A673 (cell line): ENCODE measurements around the gene GPLD1. TPM values are rescaled to one million over a fixed set of nuclear protein-coding genes. Genes with fewer than 3 reads are reported as not detected.

Source experiments
- BruUV-seq: library from RNA; stranded (reverse); fragments of 400-500 nt; replicated peaks from 2 replicates; lab custom pipeline; 2021; lab: Mats Ljungman, UMichigan
- CTCF ChIA-PET: fragments of 300-600 bp; sonication (Branson Sonifier 250); formaldehyde crosslinking; loops from one replicate; lab custom pipeline; 2022; ENCODE audit warnings: antibody characterized with exemption; lab: Charles Lee
- POLR2A ChIA-PET: fragments of 300-600 bp; sonication (Branson Sonifier 250); formaldehyde crosslinking; loops from one replicate; lab custom pipeline; 2022; ENCODE audit warnings: antibody characterized with exemption; ENCODE audit not compliant: low non-redundant PET; lab: Charles Lee
- DNase-seq: peaks from one replicate; pipeline ENCODE4 v3.0.0-alpha.2; 2015; ENCODE audit warnings: low spot score
- H3K27ac ChIP-seq: fragments of 200-600 bp; sonication (generic); 2 replicates; pipeline ENCODE4 v1.5.1; 2016; ENCODE audit warnings: mixed run types, low read depth, mild to moderate bottlenecking, mixed read lengths, antibody characterized with exemption, low read length; ENCODE audit not compliant: poor library complexity, severe bottlenecking
- H3K27me3 ChIP-seq: fragments of 200-600 bp; sonication (generic); replicated peaks from 2 replicates; pipeline ENCODE4 v1.6.1; 2017; ENCODE audit warnings: mixed run types, low read depth, mild to moderate bottlenecking, mixed read lengths, antibody characterized with exemption, low read length; ENCODE audit not compliant: insufficient read depth, poor library complexity
- H3K36me3 ChIP-seq: fragments of 200-600 bp; sonication (generic); 2 replicates; pipeline ENCODE4 v1.6.1; 2016; ENCODE audit warnings: mixed run types, mild to moderate bottlenecking, mixed read lengths, antibody characterized with exemption, low read length; ENCODE audit not compliant: insufficient read depth, poor library complexity, severe bottlenecking
- H3K4me1 ChIP-seq: fragments of 200-600 bp; sonication (generic); 2 replicates; pipeline ENCODE4 v1.6.1; 2017; ENCODE audit warnings: mixed run types, mild to moderate bottlenecking, mixed read lengths, antibody characterized with exemption, low read length; ENCODE audit not compliant: insufficient read depth, poor library complexity, severe bottlenecking
- H3K4me3 ChIP-seq: fragments of 200-600 bp; sonication (generic); 2 replicates; pipeline ENCODE4 v1.5.1; 2016; ENCODE audit warnings: low read depth, mixed run types, mild to moderate bottlenecking, mixed read lengths, low read length; ENCODE audit not compliant: poor library complexity, severe bottlenecking
- H3K9me3 ChIP-seq: fragments of 200-600 bp; sonication (generic); 2 replicates; pipeline ENCODE4 v1.6.1; 2016; ENCODE audit warnings: mixed run types, low read depth, mild to moderate bottlenecking, mixed read lengths, antibody characterized with exemption, low read length; ENCODE audit not compliant: poor library complexity, severe bottlenecking
- CTCF ChIP-seq: fragments of 300-800, 200-600 bp; sonication (generic); conservative IDR thresholded peaks from 2 replicates; pipeline ENCODE4 v1.5.1; 2017; ENCODE audit warnings: low read depth, mild to moderate bottlenecking, antibody characterized with exemption, low read length, moderate library complexity, mixed read lengths
- EZH2 ChIP-seq: fragments of 200-600 bp; sonication (generic); IDR thresholded peaks from 2 replicates; pipeline ENCODE4 v1.6.1; 2017; ENCODE audit warnings: borderline replicate concordance, low read depth, mild to moderate bottlenecking, mixed read lengths, antibody characterized with exemption, low read length; ENCODE audit not compliant: poor library complexity, severe bottlenecking
- intact Hi-C: fragments of 100-400 bp; cut with micrococcal nuclease; formaldehyde crosslinking; loops from one replicate; pipeline ENCODE4 v1.10.0; 2022; ENCODE audit not compliant: unreplicated experiment
- total RNA-seq: library from RNA; stranded (reverse); gene quantifications from 2 replicates; pipeline ENCODE4 v1.2.3, GENCODE V29; 2021

The GPLD1 gene
- total RNA-seq, 1 experiment from 2014 or later, result 1.1 TPM

- intact Hi-C loops, result no loop called here
- no TSS peak for BruUV-seq
These were observed 503 bp upstream of the GPLD1 start for GRCh38 chr6:24489881-24490280.

GRCh38 chr6:24486065-24486464 is 3.3 kb downstream of the GPLD1 start:
- Histone ChIP-seq H3K4me1 (no peaks in the 10 kb centered on the region), H3K9me3 (no peaks in the 10 kb centered on the region), H3K27ac (no peak overlapping the region), H3K27me3 (no peaks in the 10 kb centered on the region), H3K4me3 (no peak overlapping the region), H3K36me3 (no peaks in the 10 kb centered on the region)
- no TSS peak for BruUV-seq
- intact Hi-C loops, result no loop called here
- DNase-seq, result no peak
- ChIA-PET POLR2A (no interaction called here), CTCF (no interaction called here)
- TF ChIP-seq EZH2 (no peak), CTCF (no peak)

More at GRCh38 chr6:24489881-24490280, 503 bp upstream of the GPLD1 start:
- H3K36me3 ChIP-seq, result no peaks in the 10 kb centered on the region
- H3K4me1 ChIP-seq, result peaks cover 3% of the 10 kb centered on the region
- peak; percentile 36 for DNase-seq
- no peak overlapping the region for H3K4me3 ChIP-seq
- H3K27ac ChIP-seq, result no peak overlapping the region
- H3K27me3 ChIP-seq, result no peaks in the 10 kb centered on the region
- ChIA-PET POLR2A (interaction anchor here (1.0 kb wide), 1 partner anchor 36 kb away, joined by 3 read pairs; no protein-coding TSS in a partner anchor), CTCF (no interaction called here)
- no peaks in the 10 kb centered on the region for H3K9me3 ChIP-seq
- TF ChIP-seq CTCF (no peak), EZH2 (no peak)

- CTCF ChIA-PET, result no interaction called here
- BruUV-seq, result no TSS peak
These were observed 4.6 kb downstream of the GPLD1 start for GRCh38 chr6:24484657-24485323.

More at GRCh38 chr6:24484657-24485323, 4.6 kb downstream of the GPLD1 start:
- no peaks in the 10 kb centered on the region for H3K36me3 ChIP-seq
- no peaks in the 10 kb centered on the region for H3K4me1 ChIP-seq
- POLR2A ChIA-PET, result no interaction called here
- DNase-seq, result no peak
- no peaks in the 10 kb centered on the region for H3K9me3 ChIP-seq
- no peaks in the 10 kb centered on the region for H3K27me3 ChIP-seq
- TF ChIP-seq CTCF (no peak), EZH2 (no peak)
- no peak overlapping the region for H3K27ac ChIP-seq
- intact Hi-C loops, result no loop called here
- no peak overlapping the region for H3K4me3 ChIP-seq
